GM19035 (cell line): ENCODE data around the gene TRAPPC3L.

ENCODE experiments used
- ATAC-seq: cut with Tn5 transposase; IDR thresholded peaks from one replicate; pipeline ENCODE4 v1.9.1; 2021; ENCODE audit not compliant: unreplicated experiment

TRAPPC3L gene

DNA sequence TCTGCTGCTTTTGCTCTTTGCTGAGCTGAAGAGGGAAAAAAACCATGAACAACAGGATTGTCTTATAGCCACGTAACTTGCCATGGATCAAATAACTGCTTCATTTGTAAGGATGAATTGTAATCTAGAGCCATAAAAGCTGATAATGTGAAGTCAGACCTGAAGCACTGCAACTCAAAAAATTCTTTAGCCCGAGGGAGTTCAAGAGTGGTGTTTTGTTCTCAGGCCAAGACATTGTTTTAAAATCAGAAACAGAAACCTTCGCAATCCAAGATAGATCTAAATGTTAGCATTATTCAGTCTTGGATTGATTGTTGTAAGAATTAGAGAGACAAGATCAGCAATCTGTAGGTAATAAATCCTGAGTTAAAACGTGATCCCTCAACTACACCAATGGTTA is at the start of gene TRAPPC3L:
Gene TRAPPC3L (minus strand): TSS at position 34 of the 400 bp plus-strand sequence. CDS start 170 bp downstream, outside the sequence.
- ATAC-seq = no peak

- no peak for ATAC-seq
These were observed 49.8 kb upstream of the TRAPPC3L start for GRCh38 chr6:116595247-116595646.

DNA sequence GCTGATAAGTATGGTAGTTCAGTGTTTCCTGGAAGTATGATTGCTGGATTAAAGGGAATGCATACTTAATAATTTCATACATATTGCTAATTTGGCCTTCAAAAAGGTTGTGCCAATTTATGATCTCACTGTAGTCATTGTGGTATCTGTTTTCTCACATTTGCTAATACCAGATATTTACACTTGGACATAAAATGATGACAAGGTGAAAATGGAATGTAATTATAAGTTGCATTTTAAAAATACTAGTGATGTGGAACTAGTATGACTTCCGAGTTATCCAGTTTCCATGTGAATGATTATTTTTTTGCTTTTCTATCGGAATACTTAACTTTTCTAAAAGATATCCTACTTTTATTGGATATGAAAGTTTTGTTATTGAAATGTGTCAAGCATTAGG is 41.3 kb upstream of the TRAPPC3L start:
- ATAC-seq = no peak

DNA sequence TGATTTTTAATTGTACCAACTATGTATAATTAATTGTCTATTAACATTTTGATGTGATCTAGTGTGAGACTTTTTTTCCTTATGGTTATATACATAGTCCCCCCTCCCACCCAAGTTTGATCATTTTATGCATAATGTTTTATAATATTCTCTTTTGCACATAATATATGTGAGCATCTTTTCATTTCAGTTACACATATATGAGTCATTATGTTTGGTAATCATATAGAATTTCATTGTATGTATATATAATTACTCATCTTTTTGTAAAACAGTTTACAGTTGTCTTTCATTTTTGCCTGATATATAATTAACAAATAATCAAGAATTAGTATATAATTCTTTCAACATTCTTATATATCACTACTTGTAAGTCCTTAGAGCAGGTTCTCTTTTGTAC is 40.8 kb upstream of the TRAPPC3L start:
- no peak for ATAC-seq

GRCh38 chr6:116580198-116580597 is 34.7 kb upstream of the TRAPPC3L start:
- ATAC-seq = no peak

DNA sequence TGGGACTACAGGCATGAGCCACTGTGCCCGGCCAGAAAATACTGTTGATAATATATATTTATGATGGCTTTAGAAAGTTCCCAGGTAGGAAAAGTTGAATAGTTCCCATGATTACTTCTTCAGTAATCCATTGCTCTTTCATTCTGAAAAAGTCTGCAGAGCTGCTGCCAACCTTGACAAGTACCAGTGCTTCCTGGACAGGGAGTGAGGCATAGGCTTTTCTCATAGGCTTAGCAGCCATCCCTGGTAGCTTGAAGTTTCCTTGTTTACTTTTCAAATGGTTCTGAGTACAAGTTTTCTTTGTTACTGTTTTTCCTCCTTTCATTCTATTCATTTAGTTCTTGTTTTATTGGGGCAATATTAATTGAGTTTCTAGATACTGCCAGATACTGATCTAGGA is 33.7 kb upstream of the TRAPPC3L start:
- ATAC-seq = no peak

DNA sequence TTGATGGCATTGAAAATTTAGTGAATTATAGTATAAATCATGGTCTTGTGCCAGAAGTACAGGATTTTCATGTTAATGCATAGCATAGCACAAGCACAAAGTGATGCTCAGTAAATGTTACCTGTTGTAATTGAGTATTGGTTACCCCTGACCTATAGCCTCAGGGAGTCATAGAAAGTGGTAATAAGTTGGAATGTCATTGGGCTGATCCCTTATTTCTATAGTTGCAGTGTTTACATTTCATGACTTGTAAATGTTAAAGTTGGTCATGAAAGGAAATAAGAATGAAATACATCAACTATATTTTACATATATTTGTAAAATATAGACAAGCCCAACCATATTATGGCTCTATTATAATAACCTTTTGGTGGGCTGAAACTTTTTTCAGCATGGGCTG is 32.9 kb upstream of the TRAPPC3L start:
- no peak for ATAC-seq

DNA sequence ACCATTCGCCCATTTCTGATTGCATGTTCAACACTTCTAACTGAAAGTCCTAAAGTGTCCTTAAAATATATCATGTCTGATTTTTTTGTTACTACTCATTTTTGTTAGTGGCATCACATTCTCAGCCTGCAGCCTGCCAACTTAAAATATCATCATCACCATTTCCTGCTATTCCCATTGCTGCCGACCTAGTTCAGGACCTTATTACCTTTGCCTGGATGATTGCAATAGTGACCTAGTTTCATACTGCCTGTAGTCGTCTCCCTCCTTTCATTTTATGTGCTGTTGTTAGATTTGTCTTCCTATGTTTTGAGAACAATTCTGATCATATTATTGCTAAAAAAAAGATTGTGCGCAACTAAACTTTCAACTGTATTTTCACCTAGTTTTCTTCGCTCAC is 32.0 kb upstream of the TRAPPC3L start:
- no peak for ATAC-seq

GRCh38 chr6:116575227-116575626 is 29.7 kb upstream of the TRAPPC3L start:
- no peak for ATAC-seq

- ATAC-seq = no peak
These were observed 26.7 kb upstream of the TRAPPC3L start for GRCh38 chr6:116572162-116572561.

DNA sequence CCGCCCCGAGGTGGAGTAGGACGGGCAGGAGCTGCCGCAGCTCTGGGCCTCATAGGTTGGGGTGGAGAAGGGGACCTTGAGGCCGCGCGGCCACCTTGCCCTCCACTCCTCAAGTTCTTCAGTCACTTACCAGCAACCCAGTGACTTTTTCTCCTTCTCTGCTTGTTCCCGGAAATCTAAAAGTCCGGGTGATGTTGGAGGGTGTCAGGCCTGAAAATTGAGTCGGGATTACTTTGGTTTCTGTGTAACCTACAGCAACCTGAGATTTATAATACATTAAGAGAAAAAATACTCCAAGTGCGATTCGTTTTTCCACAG is 26.2 kb upstream of the TRAPPC3L start:
- ATAC-seq = no peak

DNA sequence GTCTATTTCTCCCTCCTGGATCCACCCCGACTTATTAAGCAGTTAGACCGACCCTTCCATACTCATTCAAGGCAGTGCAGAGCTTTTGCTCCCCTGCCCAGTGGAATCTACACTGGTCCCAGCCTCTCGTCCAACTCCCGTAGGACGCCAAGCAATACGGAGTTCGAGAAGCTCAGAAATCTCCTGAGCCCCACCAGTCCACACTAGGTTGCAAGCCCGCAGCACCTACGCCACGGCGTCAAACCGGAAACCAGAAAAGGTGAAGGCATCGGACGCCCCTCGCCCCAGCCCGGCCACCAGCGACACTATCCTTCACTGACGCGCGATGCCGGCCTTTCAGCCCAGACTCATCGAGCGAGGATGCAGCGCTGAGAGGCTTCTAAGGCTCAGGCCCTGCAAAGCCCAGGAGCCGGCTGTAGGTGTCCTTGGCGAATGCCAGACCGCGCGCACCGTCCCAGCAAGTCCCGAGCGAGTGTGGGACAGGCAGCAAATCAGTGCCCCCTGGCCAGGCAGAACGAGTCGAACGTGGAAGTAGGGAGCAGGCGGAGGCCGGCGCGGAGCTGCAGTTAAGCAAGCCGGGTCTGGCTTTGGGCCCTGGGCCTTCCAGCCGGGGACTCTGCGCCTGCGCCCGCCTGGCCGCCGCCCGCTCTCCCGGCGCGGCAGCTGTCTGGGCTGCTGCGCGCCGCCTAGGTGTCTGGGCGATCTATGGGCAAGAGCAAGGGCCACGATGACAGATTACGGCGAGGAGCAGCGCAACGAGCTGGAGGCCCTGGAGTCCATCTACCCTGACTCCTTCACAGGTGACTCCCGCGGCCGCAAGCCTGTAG is 25.6 kb upstream of the TRAPPC3L start, which contains the start of gene RWDD1:
Gene RWDD1 (plus strand): TSS at position 649 of the 827 bp plus-strand sequence. CDS start 79 bp downstream, at position 728.
- peak; percentile 96 for ATAC-seq

DNA sequence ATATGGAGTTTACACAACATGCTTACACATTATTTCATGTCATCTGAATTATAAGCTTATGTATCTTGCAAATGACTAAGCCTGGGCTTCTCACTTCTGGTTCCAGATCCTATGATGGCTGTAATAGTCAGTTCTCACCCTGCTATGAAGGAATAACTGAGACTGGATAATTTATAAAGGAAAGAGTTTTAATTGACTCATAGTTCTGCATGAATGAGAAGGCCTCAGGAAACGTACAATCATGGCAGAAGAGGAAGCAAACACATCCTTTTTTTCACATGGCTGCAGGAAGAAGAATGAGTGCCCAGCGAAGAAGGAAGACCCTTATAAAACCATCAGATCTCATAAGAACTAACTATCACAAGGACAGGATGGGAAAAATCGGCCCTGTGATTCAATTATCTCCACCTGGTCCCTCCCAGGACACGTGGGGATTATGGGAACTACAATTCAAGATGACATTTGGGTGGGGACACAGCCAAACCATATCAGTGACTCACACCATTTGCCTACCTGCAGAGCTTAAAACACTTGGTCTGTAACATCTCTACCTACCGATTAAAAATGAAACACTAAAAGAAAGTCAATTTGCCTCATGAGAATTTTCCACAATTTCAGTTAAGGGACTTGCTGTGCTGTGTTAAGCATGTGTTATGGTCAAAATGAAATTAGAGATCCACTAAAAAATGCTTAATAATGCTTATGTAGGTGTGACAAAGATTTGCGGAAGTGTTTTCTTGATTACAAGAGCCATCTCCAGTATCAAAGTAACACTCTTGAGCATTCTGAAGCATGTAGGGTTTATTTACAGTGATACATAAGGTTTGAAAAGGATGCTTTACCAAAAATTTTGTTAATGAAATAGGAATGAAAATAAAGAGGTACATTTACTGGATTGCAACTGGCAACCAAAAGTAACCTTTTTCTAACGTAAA is 23.6 kb upstream of the TRAPPC3L start:
- ATAC-seq = no peak

- no peak for ATAC-seq
These were observed 22.6 kb upstream of the TRAPPC3L start for GRCh38 chr6:116568111-116568510.

DNA sequence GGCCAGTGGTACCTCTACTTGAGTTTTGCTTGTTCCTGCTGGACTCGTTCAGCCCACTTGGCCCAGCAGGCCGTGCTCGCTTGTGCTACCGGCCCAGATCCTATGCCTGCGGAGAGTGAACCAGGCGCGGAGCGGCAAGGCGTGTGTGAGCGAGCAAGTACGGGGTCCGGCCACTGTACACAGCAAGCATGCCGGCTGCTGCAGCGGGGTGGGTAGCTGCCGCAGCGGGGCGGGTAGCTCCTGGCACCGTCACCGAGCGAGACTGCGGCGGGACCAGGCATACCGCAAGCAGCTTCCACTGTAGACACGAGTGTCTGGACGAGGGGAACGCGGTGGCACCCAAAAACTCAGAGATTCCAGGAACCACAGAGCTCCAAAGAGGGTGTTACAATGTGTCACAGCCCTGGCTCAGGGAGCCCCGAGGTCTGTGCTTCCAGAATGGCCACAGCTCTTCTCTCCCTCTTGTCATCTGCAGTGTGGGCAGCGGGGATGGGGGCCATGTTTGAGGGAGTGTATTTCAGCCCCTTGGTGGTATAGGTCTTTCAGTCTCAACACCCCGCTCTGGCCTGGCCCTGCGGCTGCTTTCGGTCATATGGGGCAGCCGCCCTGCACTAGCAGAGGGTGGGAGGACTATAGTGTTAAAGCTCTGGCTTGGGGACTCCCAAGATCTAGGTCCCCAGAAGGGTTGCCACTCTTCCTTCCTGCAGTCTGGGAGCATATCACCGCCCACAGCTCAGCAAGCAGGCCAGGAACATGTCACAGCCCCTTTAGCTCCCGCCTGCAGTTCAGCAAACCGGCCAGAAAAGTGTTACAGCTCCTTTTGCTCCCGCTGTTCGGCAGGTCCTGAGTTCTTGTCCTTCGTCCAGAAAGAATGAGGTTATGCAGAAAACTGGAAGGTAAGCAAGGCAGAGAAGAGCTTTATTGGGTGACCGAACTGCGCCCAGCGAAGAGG is 19.7 kb upstream of the TRAPPC3L start:
- ATAC-seq = no peak

DNA sequence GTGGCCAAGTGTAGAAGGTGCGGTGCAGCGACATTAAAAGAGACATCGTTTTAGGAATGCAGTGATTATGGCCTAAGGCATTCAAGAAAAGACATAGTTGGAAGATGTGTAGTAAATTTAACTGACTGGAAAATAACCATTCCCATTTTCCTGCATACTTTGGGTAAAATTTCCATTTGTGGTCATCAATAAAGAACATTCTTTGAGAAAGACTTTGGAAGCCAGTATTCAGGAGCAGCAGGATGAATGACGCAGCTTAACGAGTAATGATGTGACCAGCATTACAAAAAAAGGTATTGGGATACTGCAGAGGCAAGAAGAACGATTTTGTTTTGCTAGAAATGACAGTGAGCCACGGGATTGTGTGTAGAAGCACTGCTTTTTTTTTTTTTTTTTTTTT is 18.8 kb upstream of the TRAPPC3L start:
- no peak for ATAC-seq

DNA sequence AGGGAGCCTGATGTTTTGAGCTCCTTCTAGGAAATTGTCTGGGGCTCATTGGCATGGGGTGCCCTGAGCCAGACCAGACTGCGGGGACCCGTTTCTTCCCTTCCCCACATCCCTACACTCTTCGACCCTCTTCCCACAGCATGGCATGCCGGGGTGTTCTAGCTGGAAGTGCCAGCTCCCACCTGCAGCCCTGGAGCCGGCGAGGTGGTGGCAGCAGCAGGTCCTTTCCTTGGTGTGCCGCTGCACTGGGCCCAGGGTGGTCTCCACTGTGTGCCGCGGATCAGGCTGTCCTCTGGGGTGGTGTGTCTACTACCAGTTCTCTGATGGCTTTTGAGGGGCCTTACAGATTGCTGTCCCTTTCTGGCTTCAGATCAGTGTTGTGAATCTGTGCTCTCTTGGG is 18.3 kb upstream of the TRAPPC3L start:
- no peak for ATAC-seq

GRCh38 chr6:116562614-116563013 is 17.1 kb upstream of the TRAPPC3L start:
- no peak for ATAC-seq

DNA sequence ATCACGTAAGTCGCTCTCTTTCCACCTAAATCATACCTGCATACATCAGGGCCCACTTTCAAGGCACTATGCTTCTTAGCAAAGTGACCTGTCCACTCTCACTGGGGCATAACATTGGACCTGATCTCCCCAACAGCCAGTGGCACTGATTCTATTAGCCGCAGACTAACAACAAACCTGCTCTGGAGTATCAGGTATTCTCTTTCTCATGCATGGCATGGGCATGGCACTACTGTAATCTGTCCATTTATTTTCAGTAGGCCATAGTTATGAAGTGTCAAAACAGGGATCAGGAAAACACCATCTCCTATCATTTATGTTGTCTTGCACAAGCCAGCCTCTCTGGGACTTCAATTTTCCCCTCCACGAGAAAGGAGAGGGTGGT is 16.5 kb upstream of the TRAPPC3L start:
- no peak for ATAC-seq

DNA sequence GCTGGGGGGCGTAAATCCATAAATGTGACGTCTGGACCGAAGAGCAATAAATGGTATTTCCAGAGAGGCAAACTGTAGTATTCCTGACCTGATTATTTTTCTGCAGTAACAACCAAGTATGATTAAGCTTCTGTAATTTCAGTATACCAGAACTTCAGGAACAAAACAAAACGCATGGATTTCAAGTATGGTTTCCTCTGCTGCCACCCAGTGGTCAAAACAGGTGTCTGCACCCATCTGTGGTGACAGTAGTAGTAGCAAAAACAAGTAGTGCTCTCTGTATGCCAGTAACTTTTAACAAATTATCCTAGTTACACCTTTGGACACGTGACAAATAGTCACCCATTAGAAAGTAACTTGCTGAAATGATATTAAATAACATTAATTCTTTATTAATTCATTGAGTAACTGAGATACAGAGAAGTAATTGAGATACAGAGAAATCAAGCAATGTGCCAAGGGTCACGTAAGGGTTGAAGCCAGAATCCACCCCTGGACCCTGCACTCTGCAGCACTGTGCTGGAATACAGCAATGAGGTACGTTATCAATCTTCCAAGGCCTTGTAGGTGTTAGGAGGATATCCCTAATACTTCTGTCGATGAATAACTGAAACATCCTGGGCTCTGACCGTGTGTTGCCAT is 16.0 kb upstream of the TRAPPC3L start:
- no peak for ATAC-seq
